Progenitor cell of endocrine pancreas (in vitro differentiated cells): ENCODE results near the gene TRPM1. TPM values are rescaled to one million over a fixed set of nuclear protein-coding genes. Genes with fewer than 3 reads are reported as not detected.

Source experiments
- DNase-seq: peaks from one replicate; pipeline ENCODE4 v3.0.0; 2021; ENCODE audit warnings: low spot score; ENCODE audit not compliant: unreplicated experiment
- H3K27ac Mint-ChIP-seq: 2 replicates; pipeline ENCODE4 v1.8.0; 2021; ENCODE audit warnings: mild to moderate bottlenecking, moderate library complexity, mixed read lengths
- H3K27me3 Mint-ChIP-seq: 2 replicates; pipeline ENCODE4 v1.8.0; 2021; ENCODE audit warnings: mixed read lengths
- H3K36me3 Mint-ChIP-seq: 2 replicates; pipeline ENCODE4 v1.8.0; 2022; ENCODE audit warnings: mixed read lengths; ENCODE audit not compliant: insufficient read depth
- H3K4me1 Mint-ChIP-seq: 2 replicates; pipeline ENCODE4 v1.8.0; 2021; ENCODE audit warnings: low read depth, mixed read lengths
- H3K4me3 Mint-ChIP-seq: 2 replicates; pipeline ENCODE4 v1.8.0; 2021; ENCODE audit warnings: low read depth, mild to moderate bottlenecking, moderate library complexity, mixed read lengths
- H3K9me3 Mint-ChIP-seq: 2 replicates; pipeline ENCODE4 v1.8.0; 2021; ENCODE audit warnings: low read depth, mixed read lengths
- CTCF ChIP-seq: fragments of 200-600 bp; sonication (generic); IDR thresholded peaks from one replicate; pipeline ENCODE4 v1.5.0; 2021; ENCODE audit warnings: antibody characterized with exemption, mild to moderate bottlenecking; ENCODE audit not compliant: unreplicated experiment
- total RNA-seq: library from RNA; stranded (reverse); gene quantifications from 2 replicates; pipeline ENCODE4 v1.2.1, GENCODE V29; 2021

The TRPM1 gene
- total RNA-seq, 1 donor from 2014 or later, result not detected

DNA sequence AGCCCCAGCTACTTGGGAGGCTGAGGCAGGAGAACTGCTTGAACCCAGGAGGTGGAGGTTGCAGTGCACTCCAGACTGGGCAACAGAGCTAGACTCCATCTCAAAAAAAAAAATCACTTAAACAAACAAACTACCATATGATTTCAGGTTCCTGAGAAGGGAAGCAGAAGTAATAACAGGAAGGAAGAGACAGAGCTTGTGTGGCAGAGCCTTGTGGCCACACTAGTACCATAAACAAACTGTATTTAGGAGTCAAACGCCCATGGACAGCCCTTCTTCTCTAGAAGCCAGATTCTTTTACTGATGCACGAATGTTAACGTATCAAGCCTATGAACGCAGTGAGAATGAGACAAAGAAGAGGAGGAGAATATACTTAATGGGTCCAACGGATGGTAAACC is 122.1 kb downstream of the TRPM1 start:
- H3K27ac Mint-ChIP-seq, result no peak overlapping the region
- H3K9me3 Mint-ChIP-seq, result no peaks in the 10 kb centered on the region
- TF ChIP-seq CTCF, result no peak
- H3K36me3 Mint-ChIP-seq, result peaks cover 7% of the 10 kb centered on the region
- peaks cover 14% of the 10 kb centered on the region for H3K4me1 Mint-ChIP-seq
- H3K27me3 Mint-ChIP-seq, result no peaks in the 10 kb centered on the region
- no peak overlapping the region for H3K4me3 Mint-ChIP-seq
- DNase-seq, result no peak

GRCh38 chr15:30978328-30978727 is 123.2 kb downstream of the TRPM1 start:
- no peak for TF ChIP-seq CTCF
- no peak for DNase-seq
- Mint-ChIP-seq H3K27me3 (no peaks in the 10 kb centered on the region), H3K9me3 (no peaks in the 10 kb centered on the region), H3K27ac (no peak overlapping the region), H3K36me3 (peaks cover 13% of the 10 kb centered on the region), H3K4me1 (peaks cover 14% of the 10 kb centered on the region), H3K4me3 (no peak overlapping the region)

DNA sequence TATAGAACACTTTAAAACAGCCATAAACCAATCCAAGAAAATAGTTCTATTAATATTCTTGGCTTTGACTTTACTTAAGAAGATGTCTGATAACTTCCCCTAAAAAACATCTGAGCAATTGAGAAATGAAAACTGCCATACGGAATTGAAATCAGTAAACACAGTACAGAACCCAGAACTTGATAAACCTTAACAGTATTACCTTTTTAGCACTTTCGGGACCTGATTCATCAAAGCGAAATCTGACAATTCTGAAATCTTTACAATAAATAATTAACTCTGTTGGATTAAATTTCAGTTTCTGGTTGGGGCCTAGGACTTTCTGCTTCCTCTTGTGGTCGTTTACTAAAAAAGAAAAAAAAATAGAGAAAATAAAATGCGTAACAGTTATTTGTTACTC is 127.4 kb downstream of the TRPM1 start:
- H3K27ac Mint-ChIP-seq, result no peak overlapping the region
- H3K4me3 Mint-ChIP-seq, result no peak overlapping the region
- peaks cover 25% of the 10 kb centered on the region for H3K36me3 Mint-ChIP-seq
- H3K9me3 Mint-ChIP-seq, result peaks cover 3% of the 10 kb centered on the region
- no peak for DNase-seq
- no peaks in the 10 kb centered on the region for H3K27me3 Mint-ChIP-seq
- TF ChIP-seq CTCF, result no peak
- H3K4me1 Mint-ChIP-seq, result peaks cover 14% of the 10 kb centered on the region

GRCh38 chr15:30973379-30973778 is 128.1 kb downstream of the TRPM1 start:
- peaks cover 25% of the 10 kb centered on the region for H3K36me3 Mint-ChIP-seq
- no peak overlapping the region for H3K4me3 Mint-ChIP-seq
- no peak for DNase-seq
- no peak for TF ChIP-seq CTCF
- peaks cover 3% of the 10 kb centered on the region for H3K9me3 Mint-ChIP-seq
- H3K27me3 Mint-ChIP-seq, result no peaks in the 10 kb centered on the region
- peaks cover 10% of the 10 kb centered on the region for H3K4me1 Mint-ChIP-seq
- peak overlapping the region; percentile 4 for H3K27ac Mint-ChIP-seq

- no peak overlapping the region for H3K27ac Mint-ChIP-seq
Measured at GRCh38 chr15:30969724-30970123, 131.8 kb downstream of the TRPM1 start.

More at GRCh38 chr15:30969724-30970123, 131.8 kb downstream of the TRPM1 start:
- no peak overlapping the region for H3K4me3 Mint-ChIP-seq
- peaks cover 1% of the 10 kb centered on the region for H3K4me1 Mint-ChIP-seq
- peaks cover 26% of the 10 kb centered on the region for H3K36me3 Mint-ChIP-seq
- peaks cover 3% of the 10 kb centered on the region for H3K9me3 Mint-ChIP-seq
- no peak for TF ChIP-seq CTCF
- H3K27me3 Mint-ChIP-seq, result no peaks in the 10 kb centered on the region
- DNase-seq, result no peak
